Loucy (cell line): ENCODE measurements around the gene GATA6.

Source experiments
- CTCF ChIP-seq: fragments of 200-600 bp; sonication (generic); conservative IDR thresholded peaks from 2 replicates; pipeline ENCODE4 v1.5.1; 2014; ENCODE audit warnings: mild to moderate bottlenecking, antibody characterized with exemption, low read length
- EZH2phosphoT487 ChIP-seq: fragments of 200-600 bp; IDR thresholded peaks from 2 replicates; pipeline ENCODE4 v1.6.1; 2018; ENCODE audit warnings: antibody characterized with exemption, mild to moderate bottlenecking, moderate library complexity, borderline replicate concordance

- TF ChIP-seq CTCF (no peak), EZH2phosphoT487 (no peak)
Observed at GRCh38 chr18:22230471-22230945, 61.1 kb downstream of the GATA6 start.
